NB4 (cell line): ENCODE measurements around the gene CXXC5.
A peak's percentile ranks its signal among the peaks of the same experiment; 100 is the strongest.

Experiments
- DNase-seq: peaks from one replicate; pipeline ENCODE4 v3.0.0; 2010; ENCODE audit warnings: low read depth
- H3K4me3 ChIP-seq: one replicate; pipeline ENCODE4 v1.5.1; 2011; ENCODE audit warnings: mild to moderate bottlenecking, low read depth, low read length, moderate library complexity
- CTCF ChIP-seq: IDR thresholded peaks from one replicate; pipeline ENCODE4 v1.5.1; 2012; ENCODE audit warnings: low read depth, low read length
- MAX ChIP-seq: IDR thresholded peaks from 2 replicates; pipeline ENCODE4 v1.6.1; 2011; ENCODE audit warnings: low read depth, low read length
- MYC ChIP-seq: IDR thresholded peaks from 2 replicates; pipeline ENCODE4 v1.6.1; 2011; ENCODE audit warnings: low read depth, low read length
- POLR2A ChIP-seq: IDR thresholded peaks from 2 replicates; pipeline ENCODE4 v1.6.1; 2011; ENCODE audit warnings: mild to moderate bottlenecking; ENCODE audit not compliant: insufficient read length; ENCODE audit errors: extremely low read depth

Gene CXXC5

GRCh38 chr5:139645430-139645871 lies 2.7 kb upstream of the CXXC5 start:
- DNase-seq: no peak
- TF ChIP-seq MAX: 0 out of 2 replicates have a peak, but pooled peaks have one; percentile 39
- TF ChIP-seq POLR2A: no peak
- no peak for TF ChIP-seq MYC
- no peak for TF ChIP-seq CTCF
- H3K4me3 ChIP-seq: no peak overlapping the region

- no peak for TF ChIP-seq CTCF
- no peak for TF ChIP-seq MAX
- TF ChIP-seq POLR2A: no peak
- TF ChIP-seq MYC: no peak
- H3K4me3 ChIP-seq: no peak overlapping the region
- DNase-seq: no peak
These were observed 2.0 kb upstream of the CXXC5 start for GRCh38 chr5:139646111-139646510.

- DNase-seq: peak; percentile 92
- TF ChIP-seq CTCF (no peak), MAX (peak; percentile 41)
- peak overlapping the region; percentile 55 for H3K4me3 ChIP-seq
These were observed 1.1 kb upstream of the CXXC5 start for GRCh38 chr5:139646912-139647505.

- DNase-seq: no peak
- TF ChIP-seq MYC (no peak; the same call in 1 of the 2 replicates), POLR2A (no peak), CTCF (no peak), MAX (no peak)
- peak overlapping the region; percentile 55 for H3K4me3 ChIP-seq
These were observed 494 bp upstream of the CXXC5 start for GRCh38 chr5:139647506-139648204.

- peak overlapping the region; percentile 79 for H3K4me3 ChIP-seq
- TF ChIP-seq POLR2A: no peak
- peak; percentile 45; the same call in 1 of the 2 replicates for TF ChIP-seq MYC
- TF ChIP-seq MAX: peak; percentile 25; the same call in 1 of the 2 replicates
- no peak for TF ChIP-seq CTCF
- peak; percentile 81 for DNase-seq
These were observed 1.2 kb downstream of the CXXC5 start for GRCh38 chr5:139649082-139649991.
